ENCODE results near the gene TSR3.

DNA sequence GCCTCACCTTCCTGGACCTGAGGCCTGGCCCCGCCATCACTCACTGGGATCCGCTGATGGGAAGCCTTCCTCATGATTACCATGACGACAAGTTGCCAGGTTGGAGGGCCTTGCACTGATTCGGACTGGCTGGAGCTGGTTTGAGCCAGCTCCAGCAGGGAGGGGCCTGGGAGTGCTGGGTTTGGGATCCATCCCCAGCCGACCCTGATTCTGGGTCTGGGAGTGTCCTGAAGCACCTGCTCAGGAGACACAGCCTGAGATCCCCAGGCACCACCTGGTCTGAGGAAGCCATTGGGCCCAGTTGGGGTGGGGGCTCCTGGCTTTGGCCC is 24.1 kb downstream of the TSR3 start:
- no peak for TF ChIP-seq SUZ12 (IDR thresholded peaks at IDR 0.05)
- TF ChIP-seq FOXM1 (IDR thresholded peaks at IDR 0.05; ENCODE audit: borderline replicate concordance): no peak
- TF ChIP-seq BHLHE40 (IDR thresholded peaks at IDR 0.05; ENCODE audit: borderline replicate concordance): no peak
- TF ChIP-seq FOXK2 (IDR thresholded peaks at IDR 0.05): no peak
- TF ChIP-seq ZNF384 (IDR thresholded peaks at IDR 0.05): no peak
- no peak for TF ChIP-seq SP1 (IDR thresholded peaks at IDR 0.05)
- TF ChIP-seq ELF4 (IDR thresholded peaks at IDR 0.05): no peak
- TF ChIP-seq HDGF (IDR thresholded peaks at IDR 0.05; ENCODE audit: borderline replicate concordance): no peak
